B cell (primary cell): Measurements from ENCODE around the gene MR1. TPM values are rescaled to one million over a fixed set of nuclear protein-coding genes. Genes with fewer than 3 reads are reported as not detected.

Experiments used
- ATAC-seq: fragments of 200-7000 bp; cut with Tn5 transposase; one replicate; pipeline ENCODE4 v1.10.0; 2021; ENCODE audit warnings: low read depth, mild to moderate bottlenecking, moderate number of reproducible peaks, moderate library complexity
- CTCF ChIA-PET: fragments of 350-600 bp; sonication (Branson Sonifier 250); formaldehyde crosslinking; loops from one replicate; lab custom pipeline; 2021; ENCODE audit warnings: antibody characterized with exemption, inconsistent platforms; lab: Charles Lee
- POLR2A ChIA-PET: fragments of 350-600 bp; sonication (Branson Sonifier 250); formaldehyde crosslinking; loops from one replicate; lab custom pipeline; 2021; ENCODE audit warnings: antibody characterized with exemption; lab: Charles Lee
- DNase-seq: peaks from one replicate; pipeline ENCODE4 v3.0.0; 2013
- H2AFZ ChIP-seq: 2 replicates; pipeline ENCODE4 v1.6.1; 2012; ENCODE audit warnings: mild to moderate bottlenecking, low read depth, low read length; ENCODE audit not compliant: insufficient read depth, poor library complexity, severe bottlenecking
- H3K27ac ChIP-seq, 2 donors: 1 replicate in 1 of 2; 2 replicates in 1 of 2; pipeline ENCODE4 v1.5.1; 2012 to 2013; ENCODE audit warnings: low read length in 2 of 2, mild to moderate bottlenecking in 2 of 2, moderate library complexity in 1 of 2
- H3K27me3 ChIP-seq, 4 experiments: fragments of 200-600 bp in 1 of 4; sonication (generic) in 1 of 4; replicated peaks in 1 of 4; 1 replicate in 2 of 4; 2 replicates in 2 of 4; pipeline versions ENCODE4 v1.6.1 to v1.7.0; 2013 to 2016; ENCODE audit warnings: low read length in 3 of 4, mild to moderate bottlenecking in 2 of 4, mixed read lengths in 1 of 4, moderate library complexity in 1 of 4; ENCODE audit not compliant: insufficient read depth in 4 of 4, control insufficient read depth in 3 of 4; ENCODE audit errors: control extremely low read depth in 1 of 4
- H3K36me3 ChIP-seq, 2 experiments: replicated peaks in 1 of 2; 1 replicate in 1 of 2; 2 replicates in 1 of 2; pipeline versions ENCODE4 v1.6.1 to v1.7.1; 2013; ENCODE audit warnings: low read length in 1 of 2; ENCODE audit not compliant: insufficient read depth in 2 of 2, control insufficient read depth in 1 of 2; ENCODE audit errors: control extremely low read depth in 1 of 2, extremely low read depth in 1 of 2
- H3K4me1 ChIP-seq, 2 donors: fragments of 200-600 bp in 1 of 2; sonication (generic) in 1 of 2; 1 replicate in 1 of 2; 2 replicates in 1 of 2; pipeline versions ENCODE4 v1.5.1 to v1.6.1; 2013 to 2017; ENCODE audit warnings: low read length in 2 of 2; ENCODE audit not compliant: control insufficient read depth in 2 of 2, insufficient read depth in 2 of 2
- H3K4me2 ChIP-seq: replicated peaks from 2 replicates; pipeline ENCODE3; 2012; ENCODE audit warnings: mild to moderate bottlenecking, low read depth, low read length; ENCODE audit not compliant: poor library complexity, severe bottlenecking
- H3K4me3 ChIP-seq, 5 experiments: fragments of 200-600 bp in 1 of 5; sonication (generic) in 1 of 5; 1 replicate in 3 of 5; 2 replicates in 2 of 5; pipeline versions ENCODE4 v1.5.1 to v1.7.0; 2011 to 2016; ENCODE audit warnings: low read length in 4 of 5, mild to moderate bottlenecking in 4 of 5, low read depth in 2 of 5, control low read depth in 1 of 5, moderate library complexity in 1 of 5; ENCODE audit not compliant: insufficient read depth in 1 of 5; ENCODE audit errors: control extremely low read depth in 1 of 5, extremely low read depth in 1 of 5
- H3K79me2 ChIP-seq: fragments of 200-600 bp; sonication (generic); one replicate; pipeline ENCODE4 v1.6.0; 2016; ENCODE audit warnings: low read length; ENCODE audit not compliant: control insufficient read depth, insufficient read depth
- H3K9ac ChIP-seq: fragments of 200-600 bp; sonication (generic); 2 replicates; pipeline ENCODE4 v1.6.1; 2017; ENCODE audit warnings: mild to moderate bottlenecking, low read length, moderate library complexity
- H3K9me3 ChIP-seq, 3 donors: one replicate each; pipeline versions ENCODE4 v1.6.1 to v1.7.1; 2013; ENCODE audit warnings: low read length in 2 of 3; ENCODE audit not compliant: control insufficient read depth in 2 of 3, insufficient read depth in 1 of 3; ENCODE audit errors: control extremely low read depth in 1 of 3
- H4K20me1 ChIP-seq: 2 replicates; pipeline ENCODE4 v1.6.0; 2012; ENCODE audit warnings: mild to moderate bottlenecking, low read length; ENCODE audit not compliant: insufficient read depth, control insufficient read depth, poor library complexity, severe bottlenecking
- H3K27ac Mint-ChIP-seq: one replicate; pipeline ENCODE4 v1.8.0; 2021; ENCODE audit warnings: mixed read lengths
- H3K27me3 Mint-ChIP-seq: one replicate; pipeline ENCODE4 v1.8.0; 2021; ENCODE audit warnings: mixed read lengths
- H3K4me1 Mint-ChIP-seq: one replicate; pipeline ENCODE4 v1.8.0; 2021; ENCODE audit warnings: mixed read lengths
- H3K4me3 Mint-ChIP-seq: one replicate; pipeline ENCODE4 v1.8.0; 2021; ENCODE audit warnings: mixed read lengths
- H3K9me3 Mint-ChIP-seq: one replicate; pipeline ENCODE4 v1.8.0; 2022; ENCODE audit warnings: mixed read lengths; ENCODE audit not compliant: insufficient read depth
- CTCF ChIP-seq: fragments of 200-600 bp; IDR thresholded peaks from one replicate; pipeline ENCODE4 v1.8.0; 2022; ENCODE audit warnings: antibody characterized with exemption, mild to moderate bottlenecking
- EZH2 ChIP-seq: IDR thresholded peaks from 2 replicates; pipeline ENCODE4 v1.6.1; 2012; ENCODE audit warnings: borderline replicate concordance, low read depth, mild to moderate bottlenecking, moderate library complexity, low read length; ENCODE audit not compliant: insufficient read depth, poor library complexity, severe bottlenecking
- WGBS: methylation state at CpG from one replicate; pipeline ENCODE4 v1.1.5; 2013; ENCODE audit warnings: missing lambda C conversion rate; ENCODE audit not compliant: insufficient coverage; 5-methylcytosine and 5-hydroxymethylcytosine counted together
- intact Hi-C: fragments of 100-400 bp; cut with micrococcal nuclease; formaldehyde crosslinking; loops from one replicate; pipeline ENCODE4 v1.10.0; 2022
- polyA plus RNA-seq: library from polyadenylated mRNA; depleted of rRNA; stranded (reverse); fragments of >200 nt; gene quantifications from 2 replicates; pipeline ENCODE4 v1.2.3, GENCODE V29; 2012
- total RNA-seq, 2 donors: library from RNA; stranded (reverse); fragments of 120-200 nt in 1 of 2; gene quantifications; 1 replicate in 1 of 2; 2 replicates in 1 of 2; pipeline versions ENCODE4 v1.2.3 to v1.2.4, GENCODE V29; 2013 to 2022

MR1 gene
- total and polyA plus RNA-seq, 2 donors (not counting 1 experiment from before 2014, with no cell fraction given) = 9.5 to 28.2 TPM

- intact Hi-C loops = no loop called here
- ChIA-PET POLR2A (interaction anchor here (0.6 kb wide), 1 partner anchor 14 kb away, joined by 10 read pairs; no protein-coding TSS in a partner anchor), CTCF (interaction anchor here (0.9 to 4.8 kb wide), 16 partner anchors 13 to 132 kb away, joined by 3 to 119 read pairs (median 6); partner anchors contain the start of gene STX6)
- Histone ChIP-seq H3K4me1 (peaks cover 39 to 51% of the 10 kb centered on the region in 2 donors), H3K27me3 (no peaks in the 10 kb centered on the region), H3K4me3 (no peak overlapping the region), H3K9ac (no peak overlapping the region), H3K36me3 (peaks cover 0 to 32% of the 10 kb centered on the region in 2 experiments), H3K27ac (no peak overlapping the region), H3K79me2 (peaks cover 80% of the 10 kb centered on the region), H3K4me2 (no peak overlapping the region), H2AFZ (no peak overlapping the region), H3K9me3 (no peaks in the 10 kb centered on the region), H4K20me1 (peaks cover 18% of the 10 kb centered on the region)
- Mint-ChIP-seq H3K4me3 (no peak overlapping the region), H3K4me1 (peaks cover 75% of the 10 kb centered on the region), H3K27ac (no peak overlapping the region), H3K27me3 (no peaks in the 10 kb centered on the region), H3K9me3 (no peaks in the 10 kb centered on the region)
- TF ChIP-seq CTCF (no peak), EZH2 (no peak)
- WGBS = no CpG with 5 or more reads among the region's 2 CpGs
- no peak for ATAC-seq
- DNase-seq = no peak
Measured at GRCh38 chr1:181037386-181037785, 3.6 kb downstream of the MR1 start.

- CTCF ChIA-PET = interaction anchor here (0.6 to 4.8 kb wide), 18 partner anchors 12 to 131 kb away, joined by 3 to 119 read pairs (median 7); partner anchors contain the start of gene STX6
- peaks cover 26% of the 10 kb centered on the region for H4K20me1 ChIP-seq
- H3K27ac Mint-ChIP-seq = no peak overlapping the region
- TF ChIP-seq EZH2 (no peak), CTCF (peak; percentile 81)
- POLR2A ChIA-PET = no interaction called here
- H3K9me3 Mint-ChIP-seq = no peaks in the 10 kb centered on the region
- H3K27me3 Mint-ChIP-seq = no peaks in the 10 kb centered on the region
- H3K79me2 ChIP-seq = peaks cover 84% of the 10 kb centered on the region
- H3K27ac ChIP-seq = no peak overlapping the region
- peaks cover 67% of the 10 kb centered on the region for H3K4me1 Mint-ChIP-seq
- no peak overlapping the region for H3K4me2 ChIP-seq
- no peaks in the 10 kb centered on the region for H3K9me3 ChIP-seq
- DNase-seq (peak; percentile 78), ATAC-seq (peak; percentile 59)
- no peak overlapping the region for H3K9ac ChIP-seq
- H3K4me1 ChIP-seq = peaks cover 31 to 40% of the 10 kb centered on the region in 2 donors
- H3K4me3 Mint-ChIP-seq = peak overlapping the region; percentile 5
- 93% methylated on average over 3 of the region's 5 CpGs for WGBS
- intact Hi-C loops = loop anchor here (1.0 to 2.0 kb wide), 4 partner anchors 46 to 522 kb away; no protein-coding TSS in a partner anchor
- no peak overlapping the region for H3K4me3 ChIP-seq
- no peak overlapping the region for H2AFZ ChIP-seq
- H3K36me3 ChIP-seq = peaks cover 0 to 36% of the 10 kb centered on the region in 2 experiments
- H3K27me3 ChIP-seq = no peaks in the 10 kb centered on the region
Measured at GRCh38 chr1:181038399-181038873, 4.7 kb downstream of the MR1 start.
